Right lobe of liver (tissue), 4 donors: ENCODE measurements around the gene C14orf132.

ENCODE experiments used
- POLR2A ChIP-seq: fragments of 450-650 bp; IDR thresholded peaks from one replicate; pipeline ENCODE4 v1.6.1; 2017; ENCODE audit warnings: antibody characterized with exemption, mild to moderate bottlenecking
- TF ChIP-seq, protein P1 (sequence below), 4 donors: fragments of 200-600 bp in 3 of 4; fragments of 450-650 bp in 1 of 4; IDR thresholded peaks; one replicate each; pipeline versions ENCODE4 v1.5.1 to v1.8.0; 2016 to 2022; ENCODE audit warnings: antibody characterized with exemption in 4 of 4, mild to moderate bottlenecking in 2 of 4
- donor health status: DM: no; HTN: no; CAD: no.
- donor health status: DM: no; HTN: no; CAD: no.
- donor health status: DM: no; HTN: yes; CAD: no.

DNA sequence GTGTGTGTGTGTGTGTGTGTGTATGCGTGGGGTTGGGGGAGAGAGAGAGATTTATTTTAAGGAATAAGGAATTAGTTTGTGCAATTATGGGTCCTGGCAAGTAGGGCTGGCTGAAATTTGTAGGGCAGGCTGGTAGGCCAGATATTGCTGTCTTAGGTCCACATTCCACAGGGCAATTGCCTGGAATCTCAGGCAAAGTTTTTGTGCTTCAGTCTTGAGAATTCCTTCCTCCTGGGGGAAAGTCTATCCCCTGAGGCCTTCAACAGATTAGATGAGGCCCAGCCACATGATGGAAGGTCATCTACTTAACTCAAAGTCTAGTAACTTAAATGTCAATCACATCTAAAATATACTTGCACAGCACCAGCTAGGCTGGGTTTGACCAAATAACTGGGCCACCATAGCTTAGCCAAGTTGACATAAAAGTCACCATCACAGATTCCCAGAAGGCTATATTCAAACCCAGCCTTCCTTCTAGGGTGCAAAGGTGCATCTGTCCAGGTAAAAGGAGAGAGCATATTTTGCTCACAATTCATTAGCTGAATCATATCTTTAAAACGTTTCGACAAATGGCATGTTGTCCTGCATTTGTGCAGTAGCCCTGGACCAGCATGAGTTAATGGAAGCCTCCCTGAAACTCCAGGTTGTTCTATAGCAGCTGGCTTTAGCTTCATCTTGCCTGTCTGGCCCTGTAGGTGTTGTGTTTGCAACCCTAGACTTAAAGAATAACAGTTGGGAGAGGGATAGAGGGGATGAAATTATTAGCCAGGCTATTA, 63.1 kb downstream of the C14orf132 start:
- TF ChIP-seq, protein P1, sequence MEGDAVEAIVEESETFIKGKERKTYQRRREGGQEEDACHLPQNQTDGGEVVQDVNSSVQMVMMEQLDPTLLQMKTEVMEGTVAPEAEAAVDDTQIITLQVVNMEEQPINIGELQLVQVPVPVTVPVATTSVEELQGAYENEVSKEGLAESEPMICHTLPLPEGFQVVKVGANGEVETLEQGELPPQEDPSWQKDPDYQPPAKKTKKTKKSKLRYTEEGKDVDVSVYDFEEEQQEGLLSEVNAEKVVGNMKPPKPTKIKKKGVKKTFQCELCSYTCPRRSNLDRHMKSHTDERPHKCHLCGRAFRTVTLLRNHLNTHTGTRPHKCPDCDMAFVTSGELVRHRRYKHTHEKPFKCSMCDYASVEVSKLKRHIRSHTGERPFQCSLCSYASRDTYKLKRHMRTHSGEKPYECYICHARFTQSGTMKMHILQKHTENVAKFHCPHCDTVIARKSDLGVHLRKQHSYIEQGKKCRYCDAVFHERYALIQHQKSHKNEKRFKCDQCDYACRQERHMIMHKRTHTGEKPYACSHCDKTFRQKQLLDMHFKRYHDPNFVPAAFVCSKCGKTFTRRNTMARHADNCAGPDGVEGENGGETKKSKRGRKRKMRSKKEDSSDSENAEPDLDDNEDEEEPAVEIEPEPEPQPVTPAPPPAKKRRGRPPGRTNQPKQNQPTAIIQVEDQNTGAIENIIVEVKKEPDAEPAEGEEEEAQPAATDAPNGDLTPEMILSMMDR (IDR thresholded peaks at IDR 0.05): no peak
- no peak for TF ChIP-seq POLR2A
